D721Med (cell line): Measurements from ENCODE around the gene ARL13B.
"Not testable (repeated sequence)": the region's sequence is repeated elsewhere in the genome, so short reads cannot be mapped to it uniquely, and the experiment has no call there.

Experiments
- DNase-seq: peaks from one replicate; pipeline ENCODE4 v3.0.0; 2011; ENCODE audit warnings: low spot score; ENCODE audit not compliant: insufficient read length
- FAIRE-seq: peaks from 2 replicates; lab custom pipeline; 2011; peaks lifted over from hg19 to GRCh38; lab: Jason Lieb, UNC
- CTCF ChIP-seq: IDR thresholded peaks from 2 replicates; pipeline ENCODE4 v1.5.1; 2012; ENCODE audit warnings: mild to moderate bottlenecking, control low read depth; ENCODE audit not compliant: insufficient read depth; ENCODE audit errors: missing control alignments

The ARL13B gene

GRCh38 chr3:93979850-93980676, at the start of gene ARL13B:
Gene ARL13B, plus strand, starts transcription at chr3:93980155. Its CDS starts 269 bp downstream, at chr3:93980424.
- FAIRE-seq = no peak
- peak; percentile 46 for DNase-seq
- TF ChIP-seq CTCF = no peak

GRCh38 chr3:93931597-93932229, 48.2 kb upstream of the ARL13B start:
- FAIRE-seq = no peak
- no peak for TF ChIP-seq CTCF
- DNase-seq = no peak

GRCh38 chr3:93934366-93935046, 45.4 kb upstream of the ARL13B start:
- no peak for FAIRE-seq
- DNase-seq = no peak
- no peak for TF ChIP-seq CTCF

DNA sequence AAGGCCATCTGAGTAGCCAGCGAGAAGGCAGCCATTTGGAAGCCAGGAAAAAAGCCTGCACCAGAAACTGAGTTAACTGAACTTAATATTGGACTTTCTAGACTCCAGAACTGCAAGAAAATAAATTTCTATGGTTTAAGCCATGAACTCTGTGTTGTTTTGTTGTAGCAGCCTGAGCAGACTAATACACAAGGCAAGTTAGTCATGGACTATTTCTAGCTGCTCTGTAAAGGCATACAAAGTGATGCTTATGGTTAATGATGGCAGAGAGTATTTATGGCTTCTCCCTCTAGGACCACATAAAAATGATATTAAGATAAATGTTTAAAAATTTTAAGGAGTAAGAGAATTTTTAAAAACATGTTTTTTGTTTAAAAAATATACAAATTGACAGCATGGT, 43.4 kb upstream of the ARL13B start:
- DNase-seq = no peak
- FAIRE-seq = no peak

GRCh38 chr3:93937485-93937884, 42.5 kb upstream of the ARL13B start:
- not testable (repeated sequence) for FAIRE-seq, DNase-seq

More for the DNA sequence above, 43.4 kb upstream of the ARL13B start:
- TF ChIP-seq CTCF = no peak

GRCh38 chr3:93949958-93950357, 30.0 kb upstream of the ARL13B start:
- DNase-seq, FAIRE-seq: not testable (repeated sequence)

- FAIRE-seq (no peak), DNase-seq (no peak)
- no peak for TF ChIP-seq CTCF
These were observed 18.9 kb upstream of the ARL13B start for GRCh38 chr3:93961026-93961425.

- no peak for FAIRE-seq
- no peak for TF ChIP-seq CTCF
- no peak for DNase-seq
These were observed 18.5 kb upstream of the ARL13B start for GRCh38 chr3:93961489-93961888.
